Liver (tissue), 3 donors: Measurements from ENCODE around the gene PGAP6.

ENCODE experiments used
- GABPA ChIP-seq, 2 donors: IDR thresholded peaks in 1 of 2; conservative IDR thresholded peaks in 1 of 2; 2 replicates each; pipeline ENCODE4 v1.6.1; 2016; ENCODE audit warnings: antibody characterized with exemption in 2 of 2, mild to moderate bottlenecking in 1 of 2, moderate library complexity in 1 of 2
- JUND ChIP-seq, 2 donors: IDR thresholded peaks; 2 replicates each; pipeline ENCODE4 v1.6.1; 2016; ENCODE audit warnings: antibody characterized with exemption in 2 of 2
- RAD21 ChIP-seq, 2 donors: IDR thresholded peaks; 2 replicates each; pipeline ENCODE4 v1.6.1; 2016; ENCODE audit warnings: antibody characterized with exemption in 2 of 2, mild to moderate bottlenecking in 2 of 2
- SP1 ChIP-seq: IDR thresholded peaks from 2 replicates; pipeline ENCODE4 v1.6.1; 2018; ENCODE audit warnings: antibody characterized with exemption, mild to moderate bottlenecking
- TAF1 ChIP-seq: conservative IDR thresholded peaks from 2 replicates; pipeline ENCODE4 v1.6.1; 2016; ENCODE audit warnings: antibody characterized with exemption, mild to moderate bottlenecking
- YY1 ChIP-seq: IDR thresholded peaks from 2 replicates; pipeline ENCODE4 v1.6.1; 2016; ENCODE audit warnings: antibody characterized with exemption, mild to moderate bottlenecking
- TF ChIP-seq, protein P1 (sequence below): fragments of 150-350 bp; IDR thresholded peaks from 2 replicates; pipeline ENCODE4 v1.5.1; 2017; ENCODE audit warnings: improper control_type of control experiment, low read depth, low read length; ENCODE audit not compliant: missing input control
- TF ChIP-seq, protein P2 (sequence below): IDR thresholded peaks from 2 replicates; pipeline ENCODE4 v1.6.1; 2016; ENCODE audit warnings: antibody characterized with exemption, mild to moderate bottlenecking
- TF ChIP-seq, protein P3 (sequence below): IDR thresholded peaks from 2 replicates; pipeline ENCODE4 v1.6.1; 2016; ENCODE audit warnings: antibody characterized with exemption
- TF ChIP-seq, protein P4 (sequence below): IDR thresholded peaks from 2 replicates; pipeline ENCODE4 v1.6.1; 2016; ENCODE audit warnings: antibody characterized with exemption
- TF ChIP-seq, protein P5 (sequence below): IDR thresholded peaks from 2 replicates; pipeline ENCODE4 v1.6.1; 2016; ENCODE audit warnings: antibody characterized with exemption
- donor health status: healthy.
- donor health status: healthy.

DNA sequence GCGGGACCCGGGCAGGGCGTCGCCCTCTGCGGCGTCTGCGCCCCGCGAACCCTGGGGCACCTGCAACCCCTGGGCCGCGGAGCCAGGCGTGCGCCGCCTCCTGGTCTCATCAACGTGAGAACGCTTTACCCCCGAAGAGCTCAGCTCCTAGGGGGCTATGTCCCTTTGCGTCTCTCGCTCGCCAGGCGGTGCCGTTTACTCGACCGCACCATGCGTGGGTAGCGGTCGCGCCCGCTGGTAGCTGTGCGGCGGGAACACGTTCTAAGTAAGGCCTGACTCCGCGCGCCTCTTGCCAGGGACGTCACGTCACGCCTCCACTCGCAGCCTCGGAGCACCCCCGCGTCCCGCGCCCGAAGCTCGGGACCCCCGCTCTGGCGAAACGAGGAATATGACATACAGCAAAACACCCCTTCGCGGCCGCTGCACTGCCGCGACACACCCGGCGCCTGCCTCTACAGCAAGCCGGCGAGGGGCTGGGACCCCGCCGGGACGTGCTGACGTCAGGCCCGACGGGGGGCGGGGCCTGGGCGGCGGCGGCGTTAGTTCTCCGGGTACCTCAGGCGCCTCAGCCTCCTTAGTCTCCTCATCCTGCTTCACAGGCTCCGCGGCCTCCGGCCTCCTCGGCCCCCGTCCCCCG lies 43.4 kb upstream of the PGAP6 start, which contains the start of gene RAB11FIP3:
- no peak for TF ChIP-seq TAF1
- no peak for TF ChIP-seq YY1
- TF ChIP-seq, protein P1, sequence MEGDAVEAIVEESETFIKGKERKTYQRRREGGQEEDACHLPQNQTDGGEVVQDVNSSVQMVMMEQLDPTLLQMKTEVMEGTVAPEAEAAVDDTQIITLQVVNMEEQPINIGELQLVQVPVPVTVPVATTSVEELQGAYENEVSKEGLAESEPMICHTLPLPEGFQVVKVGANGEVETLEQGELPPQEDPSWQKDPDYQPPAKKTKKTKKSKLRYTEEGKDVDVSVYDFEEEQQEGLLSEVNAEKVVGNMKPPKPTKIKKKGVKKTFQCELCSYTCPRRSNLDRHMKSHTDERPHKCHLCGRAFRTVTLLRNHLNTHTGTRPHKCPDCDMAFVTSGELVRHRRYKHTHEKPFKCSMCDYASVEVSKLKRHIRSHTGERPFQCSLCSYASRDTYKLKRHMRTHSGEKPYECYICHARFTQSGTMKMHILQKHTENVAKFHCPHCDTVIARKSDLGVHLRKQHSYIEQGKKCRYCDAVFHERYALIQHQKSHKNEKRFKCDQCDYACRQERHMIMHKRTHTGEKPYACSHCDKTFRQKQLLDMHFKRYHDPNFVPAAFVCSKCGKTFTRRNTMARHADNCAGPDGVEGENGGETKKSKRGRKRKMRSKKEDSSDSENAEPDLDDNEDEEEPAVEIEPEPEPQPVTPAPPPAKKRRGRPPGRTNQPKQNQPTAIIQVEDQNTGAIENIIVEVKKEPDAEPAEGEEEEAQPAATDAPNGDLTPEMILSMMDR: no peak
- TF ChIP-seq SP1: no peak
- TF ChIP-seq, protein P2, sequence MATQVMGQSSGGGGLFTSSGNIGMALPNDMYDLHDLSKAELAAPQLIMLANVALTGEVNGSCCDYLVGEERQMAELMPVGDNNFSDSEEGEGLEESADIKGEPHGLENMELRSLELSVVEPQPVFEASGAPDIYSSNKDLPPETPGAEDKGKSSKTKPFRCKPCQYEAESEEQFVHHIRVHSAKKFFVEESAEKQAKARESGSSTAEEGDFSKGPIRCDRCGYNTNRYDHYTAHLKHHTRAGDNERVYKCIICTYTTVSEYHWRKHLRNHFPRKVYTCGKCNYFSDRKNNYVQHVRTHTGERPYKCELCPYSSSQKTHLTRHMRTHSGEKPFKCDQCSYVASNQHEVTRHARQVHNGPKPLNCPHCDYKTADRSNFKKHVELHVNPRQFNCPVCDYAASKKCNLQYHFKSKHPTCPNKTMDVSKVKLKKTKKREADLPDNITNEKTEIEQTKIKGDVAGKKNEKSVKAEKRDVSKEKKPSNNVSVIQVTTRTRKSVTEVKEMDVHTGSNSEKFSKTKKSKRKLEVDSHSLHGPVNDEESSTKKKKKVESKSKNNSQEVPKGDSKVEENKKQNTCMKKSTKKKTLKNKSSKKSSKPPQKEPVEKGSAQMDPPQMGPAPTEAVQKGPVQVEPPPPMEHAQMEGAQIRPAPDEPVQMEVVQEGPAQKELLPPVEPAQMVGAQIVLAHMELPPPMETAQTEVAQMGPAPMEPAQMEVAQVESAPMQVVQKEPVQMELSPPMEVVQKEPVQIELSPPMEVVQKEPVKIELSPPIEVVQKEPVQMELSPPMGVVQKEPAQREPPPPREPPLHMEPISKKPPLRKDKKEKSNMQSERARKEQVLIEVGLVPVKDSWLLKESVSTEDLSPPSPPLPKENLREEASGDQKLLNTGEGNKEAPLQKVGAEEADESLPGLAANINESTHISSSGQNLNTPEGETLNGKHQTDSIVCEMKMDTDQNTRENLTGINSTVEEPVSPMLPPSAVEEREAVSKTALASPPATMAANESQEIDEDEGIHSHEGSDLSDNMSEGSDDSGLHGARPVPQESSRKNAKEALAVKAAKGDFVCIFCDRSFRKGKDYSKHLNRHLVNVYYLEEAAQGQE: no peak
- TF ChIP-seq, protein P3, sequence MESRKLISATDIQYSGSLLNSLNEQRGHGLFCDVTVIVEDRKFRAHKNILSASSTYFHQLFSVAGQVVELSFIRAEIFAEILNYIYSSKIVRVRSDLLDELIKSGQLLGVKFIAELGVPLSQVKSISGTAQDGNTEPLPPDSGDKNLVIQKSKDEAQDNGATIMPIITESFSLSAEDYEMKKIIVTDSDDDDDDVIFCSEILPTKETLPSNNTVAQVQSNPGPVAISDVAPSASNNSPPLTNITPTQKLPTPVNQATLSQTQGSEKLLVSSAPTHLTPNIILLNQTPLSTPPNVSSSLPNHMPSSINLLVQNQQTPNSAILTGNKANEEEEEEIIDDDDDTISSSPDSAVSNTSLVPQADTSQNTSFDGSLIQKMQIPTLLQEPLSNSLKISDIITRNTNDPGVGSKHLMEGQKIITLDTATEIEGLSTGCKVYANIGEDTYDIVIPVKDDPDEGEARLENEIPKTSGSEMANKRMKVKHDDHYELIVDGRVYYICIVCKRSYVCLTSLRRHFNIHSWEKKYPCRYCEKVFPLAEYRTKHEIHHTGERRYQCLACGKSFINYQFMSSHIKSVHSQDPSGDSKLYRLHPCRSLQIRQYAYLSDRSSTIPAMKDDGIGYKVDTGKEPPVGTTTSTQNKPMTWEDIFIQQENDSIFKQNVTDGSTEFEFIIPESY: no peak
- TF ChIP-seq, protein P4, sequence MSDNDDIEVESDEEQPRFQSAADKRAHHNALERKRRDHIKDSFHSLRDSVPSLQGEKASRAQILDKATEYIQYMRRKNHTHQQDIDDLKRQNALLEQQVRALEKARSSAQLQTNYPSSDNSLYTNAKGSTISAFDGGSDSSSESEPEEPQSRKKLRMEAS: no peak
- no peak for TF ChIP-seq JUND (IDR thresholded peaks at IDR 0.05)
- TF ChIP-seq RAD21 (IDR thresholded peaks at IDR 0.05): peak in 1 of 2 donors; percentile 21
- TF ChIP-seq GABPA (IDR thresholded peaks at IDR 0.05 in 1 of 2, conservative IDR thresholded peaks at IDR 0.05 in 1 of 2): no peak
- TF ChIP-seq, protein P5, sequence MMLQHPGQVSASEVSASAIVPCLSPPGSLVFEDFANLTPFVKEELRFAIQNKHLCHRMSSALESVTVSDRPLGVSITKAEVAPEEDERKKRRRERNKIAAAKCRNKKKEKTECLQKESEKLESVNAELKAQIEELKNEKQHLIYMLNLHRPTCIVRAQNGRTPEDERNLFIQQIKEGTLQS: no peak
